Activated T-helper 2 cell treated with anti-CD3 and anti-CD28 coated beads, Interferon-gamma antibody, Interleukin-2, Interleukin-4, amounts not matched to agents 10 μg/mL and 5 μg/mL and 100 μg/mL, durations not matched to agents 14 hours and 24 hours and 36 hours (primary cell): ENCODE results near the gene MRPL52. TPM values are rescaled to one million over a fixed set of nuclear protein-coding genes. Genes with fewer than 3 reads are reported as not detected.

Experiments used
- DNase-seq: peaks from one replicate; pipeline ENCODE4 v3.0.0; 2021; ENCODE audit warnings: low spot score
- H3K27ac Mint-ChIP-seq: one replicate; pipeline ENCODE4 v1.8.0; 2021; ENCODE audit warnings: mixed read lengths
- H3K27me3 Mint-ChIP-seq: one replicate; pipeline ENCODE4 v1.8.0; 2021; ENCODE audit warnings: low read depth, mixed read lengths
- H3K36me3 Mint-ChIP-seq: one replicate; pipeline ENCODE4 v1.8.0; 2021; ENCODE audit warnings: low read depth, mixed read lengths
- H3K4me1 Mint-ChIP-seq: one replicate; pipeline ENCODE4 v1.8.0; 2021; ENCODE audit warnings: low read depth, mixed read lengths
- H3K4me3 Mint-ChIP-seq: one replicate; pipeline ENCODE4 v1.8.0; 2021; ENCODE audit warnings: low read depth, mild to moderate bottlenecking, moderate library complexity, mixed read lengths
- H3K9me3 Mint-ChIP-seq: one replicate; pipeline ENCODE4 v1.8.0; 2021; ENCODE audit warnings: mixed read lengths
- intact Hi-C: fragments of 100-400 bp; cut with micrococcal nuclease; formaldehyde crosslinking; loops from one replicate; pipeline ENCODE4 v1.15.1; 2023
- total RNA-seq: library from RNA; stranded (reverse); gene quantifications from 2 replicates; pipeline ENCODE4 v1.2.3, GENCODE V29; 2022

The MRPL52 gene
- total RNA-seq, 1 donor from 2014 or later, result 175 TPM

DNA sequence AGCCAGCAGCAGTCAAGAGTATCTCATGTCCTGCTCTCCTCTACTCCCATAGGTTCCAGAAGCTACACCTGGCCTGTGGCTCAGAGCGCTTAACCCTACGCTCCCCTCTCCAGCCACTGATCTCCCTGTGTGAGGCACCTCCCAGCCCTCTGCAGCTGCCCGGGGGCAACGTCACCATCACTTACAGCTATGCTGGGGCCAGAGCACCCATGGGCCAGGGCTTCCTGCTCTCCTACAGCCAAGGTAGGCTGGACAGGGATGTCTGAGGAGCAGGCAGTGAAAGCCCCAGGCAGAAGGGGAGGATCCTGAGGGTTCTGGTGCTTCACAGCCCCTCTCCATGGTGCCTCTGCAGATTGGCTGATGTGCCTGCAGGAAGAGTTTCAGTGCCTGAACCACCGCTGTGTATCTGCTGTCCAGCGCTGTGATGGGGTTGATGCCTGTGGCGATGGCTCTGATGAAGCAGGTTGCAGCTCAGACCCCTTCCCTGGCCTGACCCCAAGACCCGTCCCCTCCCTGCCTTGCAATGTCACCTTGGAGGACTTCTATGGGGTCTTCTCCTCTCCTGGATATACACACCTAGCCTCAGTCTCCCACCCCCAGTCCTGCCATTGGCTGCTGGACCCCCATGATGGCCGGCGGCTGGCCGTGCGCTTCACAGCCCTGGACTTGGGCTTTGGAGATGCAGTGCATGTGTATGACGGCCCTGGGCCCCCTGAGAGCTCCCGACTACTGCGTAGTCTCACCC lies 45.5 kb downstream of the MRPL52 start:
- Mint-ChIP-seq H3K36me3 (peaks cover 47% of the 10 kb centered on the region), H3K27ac (no peak overlapping the region), H3K9me3 (no peaks in the 10 kb centered on the region), H3K4me1 (peaks cover 18% of the 10 kb centered on the region), H3K27me3 (no peaks in the 10 kb centered on the region), H3K4me3 (no peak overlapping the region)
- intact Hi-C loops, result no loop called here
- DNase-seq, result no peak

DNA sequence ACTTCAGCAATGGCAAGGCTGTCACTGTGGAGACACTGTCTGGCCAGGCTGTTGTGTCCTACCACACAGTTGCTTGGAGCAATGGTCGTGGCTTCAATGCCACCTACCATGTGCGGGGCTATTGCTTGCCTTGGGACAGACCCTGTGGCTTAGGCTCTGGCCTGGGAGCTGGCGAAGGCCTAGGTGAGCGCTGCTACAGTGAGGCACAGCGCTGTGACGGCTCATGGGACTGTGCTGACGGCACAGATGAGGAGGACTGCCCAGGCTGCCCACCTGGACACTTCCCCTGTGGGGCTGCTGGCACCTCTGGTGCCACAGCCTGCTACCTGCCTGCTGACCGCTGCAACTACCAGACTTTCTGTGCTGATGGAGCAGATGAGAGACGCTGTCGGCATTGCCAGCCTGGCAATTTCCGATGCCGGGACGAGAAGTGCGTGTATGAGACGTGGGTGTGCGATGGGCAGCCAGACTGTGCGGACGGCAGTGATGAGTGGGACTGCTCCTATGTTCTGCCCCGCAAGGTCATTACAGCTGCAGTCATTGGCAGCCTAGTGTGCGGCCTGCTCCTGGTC lies 46.1 kb downstream of the MRPL52 start:
- Mint-ChIP-seq H3K9me3 (no peaks in the 10 kb centered on the region), H3K4me3 (no peak overlapping the region), H3K27ac (no peak overlapping the region), H3K36me3 (peaks cover 47% of the 10 kb centered on the region), H3K4me1 (peaks cover 13% of the 10 kb centered on the region), H3K27me3 (no peaks in the 10 kb centered on the region)
- no peak for DNase-seq
- intact Hi-C loops, result no loop called here

DNA sequence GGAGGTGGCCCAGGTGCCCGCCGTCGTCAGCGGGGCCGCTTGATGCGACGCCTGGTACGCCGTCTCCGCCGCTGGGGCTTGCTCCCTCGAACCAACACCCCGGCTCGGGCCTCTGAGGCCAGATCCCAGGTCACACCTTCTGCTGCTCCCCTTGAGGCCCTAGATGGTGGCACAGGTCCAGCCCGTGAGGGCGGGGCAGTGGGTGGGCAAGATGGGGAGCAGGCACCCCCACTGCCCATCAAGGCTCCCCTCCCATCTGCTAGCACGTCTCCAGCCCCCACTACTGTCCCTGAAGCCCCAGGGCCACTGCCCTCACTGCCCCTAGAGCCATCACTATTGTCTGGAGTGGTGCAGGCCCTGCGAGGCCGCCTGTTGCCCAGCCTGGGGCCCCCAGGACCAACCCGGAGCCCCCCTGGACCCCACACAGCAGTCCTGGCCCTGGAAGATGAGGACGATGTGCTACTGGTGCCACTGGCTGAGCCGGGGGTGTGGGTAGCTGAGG lies 47.4 kb downstream of the MRPL52 start:
- Mint-ChIP-seq H3K4me1 (peaks cover 8% of the 10 kb centered on the region), H3K36me3 (peaks cover 47% of the 10 kb centered on the region), H3K27ac (no peak overlapping the region), H3K4me3 (no peak overlapping the region), H3K9me3 (no peaks in the 10 kb centered on the region), H3K27me3 (peaks cover 4% of the 10 kb centered on the region)
- DNase-seq, result no peak
- intact Hi-C loops, result no loop called here

GRCh38 chr14:22878271-22879246 lies 48.9 kb downstream of the MRPL52 start:
- Mint-ChIP-seq H3K36me3 (peaks cover 42% of the 10 kb centered on the region), H3K9me3 (no peaks in the 10 kb centered on the region), H3K4me3 (no peak overlapping the region), H3K4me1 (no peaks in the 10 kb centered on the region), H3K27me3 (peaks cover 7% of the 10 kb centered on the region), H3K27ac (no peak overlapping the region)
- DNase-seq, result no peak
- intact Hi-C loops, result no loop called here

GRCh38 chr14:22882064-22882463 lies 52.4 kb downstream of the MRPL52 start:
- no peak overlapping the region for H3K27ac Mint-ChIP-seq
- no peak overlapping the region for H3K4me3 Mint-ChIP-seq
- intact Hi-C loops, result no loop called here
- H3K9me3 Mint-ChIP-seq, result no peaks in the 10 kb centered on the region
- H3K4me1 Mint-ChIP-seq, result peaks cover 9% of the 10 kb centered on the region
- H3K27me3 Mint-ChIP-seq, result peaks cover 11% of the 10 kb centered on the region
- no peak for DNase-seq
- peaks cover 20% of the 10 kb centered on the region for H3K36me3 Mint-ChIP-seq

- no peaks in the 10 kb centered on the region for H3K9me3 Mint-ChIP-seq
- peaks cover 15% of the 10 kb centered on the region for H3K4me1 Mint-ChIP-seq
- no peak for DNase-seq
- intact Hi-C loops, result no loop called here
- H3K36me3 Mint-ChIP-seq, result peaks cover 15% of the 10 kb centered on the region
- no peak overlapping the region for H3K4me3 Mint-ChIP-seq
- peaks cover 11% of the 10 kb centered on the region for H3K27me3 Mint-ChIP-seq
- no peak overlapping the region for H3K27ac Mint-ChIP-seq
These were observed 53.0 kb downstream of the MRPL52 start for GRCh38 chr14:22882529-22883172.

DNA sequence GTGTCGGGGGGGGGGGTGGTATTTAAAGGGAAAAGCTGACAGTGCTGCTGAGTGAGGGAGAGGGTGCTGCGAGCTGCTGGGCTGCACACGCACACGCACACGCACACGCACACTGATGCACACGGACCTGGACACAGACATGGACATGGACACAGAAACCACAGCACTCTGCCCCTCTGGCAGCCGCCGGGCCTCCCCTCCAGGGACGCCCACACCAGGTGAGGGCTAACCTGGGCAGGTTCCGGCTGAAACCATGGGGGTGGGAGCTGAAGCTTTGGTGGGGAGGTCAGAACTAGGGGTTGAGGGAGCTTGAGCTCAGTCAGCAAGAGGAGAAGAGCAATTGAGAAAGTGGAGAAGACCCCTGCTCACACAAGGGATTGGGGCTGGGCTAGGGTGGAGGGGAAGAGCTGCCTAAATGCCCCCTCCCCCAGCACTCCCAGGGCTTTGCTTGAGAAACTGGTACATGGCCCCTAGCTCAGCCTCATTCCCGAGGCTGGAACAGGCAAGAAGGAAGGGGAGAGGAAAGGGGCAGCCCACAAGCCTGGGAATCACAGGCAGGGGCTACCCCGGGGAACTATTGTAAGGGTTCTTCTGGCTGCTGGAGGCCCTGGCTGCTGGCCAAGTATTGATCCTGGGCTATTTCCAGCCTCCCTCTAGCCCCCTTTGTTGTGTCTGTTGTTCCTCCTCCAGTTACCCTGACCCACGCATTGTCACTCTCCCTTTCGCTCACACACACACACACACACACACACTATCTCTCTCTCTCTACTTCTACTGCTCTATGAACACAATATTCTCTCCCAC lies 53.7 kb downstream of the MRPL52 start, which contains the start of gene REM2:
TSS of gene REM2 (plus strand) at position 50 of the 804 bp plus-strand sequence. CDS start at position 116, 66 bp downstream.
- Mint-ChIP-seq H3K27ac (no peak within 1 kb of the TSS), H3K27me3 (peaks cover 11% of the 10 kb centered on the region)

GRCh38 chr14:22884076-22884737 lies 54.5 kb downstream of the MRPL52 start:
- no peaks in the 10 kb centered on the region for H3K9me3 Mint-ChIP-seq
- peaks cover 11% of the 10 kb centered on the region for H3K27me3 Mint-ChIP-seq
- H3K4me1 Mint-ChIP-seq, result peaks cover 23% of the 10 kb centered on the region
- no peak overlapping the region for H3K4me3 Mint-ChIP-seq
- no peak overlapping the region for H3K27ac Mint-ChIP-seq
- DNase-seq, result no peak
- intact Hi-C loops, result no loop called here
- H3K36me3 Mint-ChIP-seq, result no peaks in the 10 kb centered on the region

More for the DNA sequence above, 53.7 kb downstream of the MRPL52 start, which contains the start of gene REM2:
- no peak within 1 kb of the TSS for H3K4me3 Mint-ChIP-seq
- intact Hi-C loops, result no loop called here
- H3K4me1 Mint-ChIP-seq, result peaks cover 22% of the 10 kb centered on the region
- no peaks in the 10 kb centered on the region for H3K9me3 Mint-ChIP-seq
- peaks cover 7% of the 10 kb centered on the region for H3K36me3 Mint-ChIP-seq
- no peak for DNase-seq

Other genes with a start within 250 kb of the MRPL52 start
- gene DAD1, start 240.7 kb upstream of the MRPL52 start, total RNA-seq, result 246 and 256 TPM in 2 replicates
- 9.2 and 10.8 TPM in 2 replicates for gene ABHD4, start 231.6 kb upstream of the MRPL52 start, total RNA-seq
- gene OR6J1, start 185.5 kb upstream of the MRPL52 start, total RNA-seq, result not detected in 2 replicates
- gene OXA1L, start 63.2 kb upstream of the MRPL52 start, total RNA-seq, result 114 and 123 TPM in 2 replicates
- 0.25 TPM in 1 of 2 replicates, not detected in the other for gene SLC7A7, start 14.5 kb upstream of the MRPL52 start, total RNA-seq
- gene MMP14, start 6.7 kb downstream of the MRPL52 start, total RNA-seq, result 2.6 and 2.7 TPM in 2 replicates
- gene LRP10, start 41.9 kb downstream of the MRPL52 start, total RNA-seq, result 38.9 and 40.5 TPM in 2 replicates
- 0.28 and 0.30 TPM in 2 replicates for gene REM2, start 53.3 kb downstream of the MRPL52 start, total RNA-seq
- gene RBM23, start 89.3 kb downstream of the MRPL52 start, total RNA-seq, result 77.3 and 81.1 TPM in 2 replicates
- gene PRMT5, start 99.5 kb downstream of the MRPL52 start, total RNA-seq, result 147 and 152 TPM in 2 replicates
- gene HAUS4, start 127.2 kb downstream of the MRPL52 start, total RNA-seq, result 63.5 and 65.5 TPM in 2 replicates
- gene AJUBA, start 152.7 kb downstream of the MRPL52 start, total RNA-seq, result 1.5 and 2.1 TPM in 2 replicates
- 9.1 and 9.2 TPM in 2 replicates for gene C14orf93, start 180.3 kb downstream of the MRPL52 start, total RNA-seq
- 124 and 134 TPM in 2 replicates for gene PSMB5, start 205.0 kb downstream of the MRPL52 start, total RNA-seq
- not detected in 2 replicates for gene PSMB11, start 212.3 kb downstream of the MRPL52 start, total RNA-seq
- 1.4 and 2.1 TPM in 2 replicates for gene CDH24, start 227.6 kb downstream of the MRPL52 start, total RNA-seq